Psoas muscle (tissue), 8 donors: ENCODE measurements around the gene LCN1. TPM values are rescaled to one million over a fixed set of nuclear protein-coding genes. Genes with fewer than 3 reads are reported as not detected.

Experiments
- ATAC-seq, 4 donors: fragments of 200-7000 bp; cut with Tn5 transposase; one replicate each; pipeline ENCODE4 v1.9.1; 2020; ENCODE audit warnings: moderate library complexity in 3 of 4, mild to moderate bottlenecking in 2 of 4
- DNase-seq, 2 donors: peaks; one replicate each; pipeline ENCODE4 v3.0.0-alpha.2; 2020
- H3K27ac ChIP-seq: fragments of 200-600 bp; one replicate; pipeline ENCODE4 v1.8.0; 2022
- H3K27me3 ChIP-seq, 3 donors: fragments of 200-600 bp in 1 of 3; one replicate each; pipeline versions ENCODE4 v1.6.1 to v1.8.0; 2013 to 2022; ENCODE audit warnings: low read length in 2 of 3, mild to moderate bottlenecking in 2 of 3, moderate library complexity in 1 of 3; ENCODE audit not compliant: insufficient read depth in 3 of 3
- H3K36me3 ChIP-seq, 2 donors: fragments of 200-600 bp in 1 of 2; one replicate each; pipeline versions ENCODE4 v1.6.1 to v1.8.0; 2013 to 2022; ENCODE audit warnings: low read depth in 1 of 2, mild to moderate bottlenecking in 1 of 2, moderate library complexity in 1 of 2; ENCODE audit not compliant: insufficient read depth in 1 of 2
- H3K4me1 ChIP-seq: fragments of 200-600 bp; one replicate; pipeline ENCODE4 v1.8.0; 2022
- H3K4me3 ChIP-seq: fragments of 200-600 bp; one replicate; pipeline ENCODE4 v1.8.0; 2022; ENCODE audit warnings: mild to moderate bottlenecking
- H3K9me3 ChIP-seq: fragments of 200-600 bp; one replicate; pipeline ENCODE4 v1.8.0; 2022
- CTCF ChIP-seq: fragments of 200-600 bp; IDR thresholded peaks from one replicate; pipeline ENCODE4 v1.8.0; 2022; ENCODE audit warnings: antibody characterized with exemption
- WGBS, 3 donors: extraction: QIAGEN DNeasy Blood & Tissue Kit; methylation state at CpG; one replicate each; pipeline versions ENCODE4 v1.1.6 to v1.1.7; 2013; 5-methylcytosine and 5-hydroxymethylcytosine counted together
- intact Hi-C, 2 donors: fragments of 100-400 bp; cut with DNase I; formaldehyde crosslinking; loops; one replicate each; pipeline versions ENCODE4 v1.11.0 to v1.14.2; 2022
- polyA plus RNA-seq, 3 donors: library from polyadenylated mRNA; stranded (reverse); fragments of 200-250 nt; gene quantifications; one replicate each; pipeline ENCODE4 v1.2.3, GENCODE V29; 2013
- total RNA-seq, 4 donors: library from RNA; stranded (reverse); fragmentation: NEBNext Ultra II Directional in 2 of 4; extraction: Animal tissue kit (Norgen Biotek cat#: 25700) in 2 of 4; gene quantifications; one replicate each; pipeline versions ENCODE4 v1.2.1 to v1.2.4, GENCODE V29; 2021 to 2023
- donor health status: healthy with polysubstance abuse.
- donor health status: DM: no; HTN: no; CAD: no; lungs with moderate emphysema.
- donor health status: Bipolar disorder and iron deficiency.
- donor health status: healthy.
- donor health status: DM: yes; HTN: yes; CAD: no.
- donor health status: DM: no; HTN: no; CAD: no.
- donor health status: DM: no; HTN: no; CAD: no.
- donor health status: DM: yes; HTN: yes; CAD: no.

LCN1 gene
- total and polyA plus RNA-seq, 7 donors = 0.71 TPM; not detected in 6

- H3K4me1 ChIP-seq = peaks cover 10% of the 10 kb centered on the region
- ATAC-seq (no peak), DNase-seq (no peak)
- H3K36me3 ChIP-seq = peaks cover 0 to 16% of the 10 kb centered on the region in 2 donors
- no peak overlapping the region for H3K27ac ChIP-seq
- intact Hi-C loops = loop anchor here in 1 of 2 donors (5.0 kb wide), 1 partner anchor 1191 kb away; no protein-coding TSS in a partner anchor
- no peak for TF ChIP-seq CTCF
- H3K4me3 ChIP-seq = no peak overlapping the region
- 72 to 82% (median 76%) methylated on average over 15 of the region's 15 CpGs for WGBS, 3 donors
- H3K27me3 ChIP-seq = no peaks in the 10 kb centered on the region
- H3K9me3 ChIP-seq = no peaks in the 10 kb centered on the region
Observed at GRCh38 chr9:135498381-135499126, 22.7 kb upstream of the LCN1 start.

GRCh38 chr9:135499326-135500070 is 21.7 kb upstream of the LCN1 start:
- peak overlapping the region; percentile 65 for H3K27ac ChIP-seq
- DNase-seq = peak; percentile 97
- 1% methylated on average over 54 to 58 of the region's 58 CpGs for WGBS, 3 donors

GRCh38 chr9:135500071-135500524 is 21.1 kb upstream of the LCN1 start:
- DNase-seq (no peak), ATAC-seq (peak; percentile 6 to 42 (median 16))
- WGBS, 3 donors = 0 to 1% (median 1%) methylated on average over 28 to 29 of the region's 29 CpGs
- H3K4me3 ChIP-seq = peak overlapping the region; percentile 86
- peak overlapping the region; percentile 65 for H3K27ac ChIP-seq
- peaks cover 10% of the 10 kb centered on the region for H3K4me1 ChIP-seq
- H3K9me3 ChIP-seq = no peaks in the 10 kb centered on the region
- intact Hi-C loops = loop anchor here in 1 of 2 donors (10.0 kb wide), 1 partner anchor 1365 kb away; the partner anchor contains the start of gene WDR5
- H3K36me3 ChIP-seq = peaks cover 0 to 30% of the 10 kb centered on the region in 2 donors
- TF ChIP-seq CTCF = no peak
- H3K27me3 ChIP-seq = no peaks in the 10 kb centered on the region

More at GRCh38 chr9:135499326-135500070, 21.7 kb upstream of the LCN1 start:
- peak; percentile 88 to 94 (median 90) for ATAC-seq
- H3K4me1 ChIP-seq = peaks cover 10% of the 10 kb centered on the region
- no peaks in the 10 kb centered on the region for H3K9me3 ChIP-seq
- peak overlapping the region; percentile 86 for H3K4me3 ChIP-seq
- peaks cover 0 to 25% of the 10 kb centered on the region in 2 donors for H3K36me3 ChIP-seq
- no peak for TF ChIP-seq CTCF
- intact Hi-C loops = loop anchor here (5.0 to 10.0 kb wide), 2 partner anchors 1192 to 1365 kb away; partner anchors contain the start of gene WDR5 (in 1 of the 2)
- H3K27me3 ChIP-seq = no peaks in the 10 kb centered on the region

- Histone ChIP-seq H3K36me3 (peaks cover 0 to 32% of the 10 kb centered on the region in 2 donors), H3K4me1 (peaks cover 10% of the 10 kb centered on the region), H3K27me3 (no peaks in the 10 kb centered on the region), H3K4me3 (peak within 1 kb of the TSS; percentile 86), H3K27ac (peak within 1 kb of the TSS; percentile 65), H3K9me3 (no peaks in the 10 kb centered on the region)
- intact Hi-C loops = loop anchor here in 1 of 2 donors (10.0 kb wide), 1 partner anchor 1366 kb away; the partner anchor contains the start of gene WDR5
- WGBS, 3 donors = 0 to 1% (median 1%) methylated on average over 48 to 92 of the region's 92 CpGs
- peak; percentile 81 for TF ChIP-seq CTCF
- ATAC-seq (peak; percentile 96 to 98 (median 98)), DNase-seq (peak; percentile 90 to 92)
Observed at GRCh38 chr9:135500525-135501260, 20.5 kb upstream of the LCN1 start, which contains the start of gene MRPS2. MRPS2 (plus strand) TSS chr9:135500682; CDS start chr9:135500711, 29 bp downstream.
